SK-N-SH treated with all-trans-retinoic acid at 6 μM for 48 hours (cell line): Measurements from ENCODE around the gene MYH15.

ENCODE experiments used
- ATAC-seq: fragments of 200-7000 bp; cut with Tn5 transposase; 3 replicates; pipeline ENCODE4 v1.9.1; 2020; ENCODE audit warnings: mild to moderate bottlenecking, moderate library complexity
- ARNTL ChIP-seq: fragments of 450-650 bp; formaldehyde crosslinking; IDR thresholded peaks from 2 replicates; pipeline ENCODE4 v1.5.0; 2020; ENCODE audit warnings: low read depth, mild to moderate bottlenecking, moderate library complexity, borderline replicate concordance
- BACH2 ChIP-seq: fragments of 250-450 bp; sonication (Bioruptor Pico); IDR thresholded peaks from 2 replicates; pipeline ENCODE4 v1.9.0; 2021; ENCODE audit warnings: mild to moderate bottlenecking, borderline replicate concordance
- CSDC2 ChIP-seq: fragments of 250-450 bp; sonication (Bioruptor Pico); IDR thresholded peaks from 2 replicates; pipeline ENCODE4 v1.5.0; 2020; ENCODE audit warnings: mild to moderate bottlenecking, moderate library complexity
- ESRRG ChIP-seq: fragments of 250-450 bp; sonication (Bioruptor Pico); IDR thresholded peaks from 2 replicates; pipeline ENCODE4 v1.6.1; 2021; ENCODE audit warnings: mild to moderate bottlenecking
- GLIS3 ChIP-seq: fragments of 250-450 bp; sonication (Bioruptor Pico); IDR thresholded peaks from 2 replicates; pipeline ENCODE4 v1.5.0; 2020; ENCODE audit warnings: mild to moderate bottlenecking, moderate library complexity
- ISL1 ChIP-seq: fragments of 250-450 bp; sonication (Bioruptor Pico); IDR thresholded peaks from 2 replicates; pipeline ENCODE4 v2.1.2; 2022; ENCODE audit warnings: mild to moderate bottlenecking, moderate library complexity
- OSR1 ChIP-seq: fragments of 250-450 bp; sonication (Bioruptor Pico); IDR thresholded peaks from 2 replicates; pipeline ENCODE4 v1.8.0; 2022; ENCODE audit warnings: moderate library complexity, mild to moderate bottlenecking, inconsistent platforms
- RARB ChIP-seq: fragments of 250-450 bp; sonication (Bioruptor Pico); IDR thresholded peaks from 2 replicates; pipeline ENCODE4 v1.8.0; 2021; ENCODE audit warnings: mild to moderate bottlenecking, moderate library complexity
- SNAI2 ChIP-seq: fragments of 250-450 bp; sonication (Bioruptor Pico); IDR thresholded peaks from 2 replicates; pipeline ENCODE4 v1.5.0; 2020; ENCODE audit warnings: mild to moderate bottlenecking, moderate library complexity
- TCF4 ChIP-seq: fragments of 250-450 bp; sonication (Bioruptor Pico); IDR thresholded peaks from 2 replicates; pipeline ENCODE4 v1.8.0; 2021; ENCODE audit warnings: mild to moderate bottlenecking, moderate library complexity, borderline replicate concordance
- TOX ChIP-seq: fragments of 250-450 bp; sonication (Bioruptor Pico); IDR thresholded peaks from 2 replicates; pipeline ENCODE4 v1.8.0; 2021; ENCODE audit warnings: mild to moderate bottlenecking, moderate library complexity, borderline replicate concordance
- TSHZ2 ChIP-seq: fragments of 250-450 bp; sonication (Bioruptor Pico); IDR thresholded peaks from 2 replicates; pipeline ENCODE4 v1.5.0; 2020; ENCODE audit warnings: mild to moderate bottlenecking, moderate library complexity
- ZC3H10 ChIP-seq: fragments of 250-450 bp; sonication (Bioruptor Pico); IDR thresholded peaks from 2 replicates; pipeline ENCODE4 v1.5.1; 2021; ENCODE audit warnings: mild to moderate bottlenecking, moderate library complexity
- ZFP3 ChIP-seq: fragments of 250-450 bp; sonication (Bioruptor Pico); IDR thresholded peaks from 2 replicates; pipeline ENCODE4 v1.5.0; 2020; ENCODE audit warnings: mild to moderate bottlenecking, moderate library complexity
- ZFP30 ChIP-seq: fragments of 450-650 bp; formaldehyde crosslinking; IDR thresholded peaks from 2 replicates; pipeline ENCODE4 v1.5.0; 2022; ENCODE audit warnings: mild to moderate bottlenecking, moderate library complexity
- ZNF565 ChIP-seq: fragments of 450-650 bp; formaldehyde crosslinking; conservative IDR thresholded peaks from 2 replicates; pipeline ENCODE4 v1.5.0; 2020; ENCODE audit warnings: low read depth, mild to moderate bottlenecking, moderate library complexity
- ZNF70 ChIP-seq: fragments of 450-650 bp; formaldehyde crosslinking; IDR thresholded peaks from 2 replicates; pipeline ENCODE4 v1.5.0; 2020; ENCODE audit warnings: mild to moderate bottlenecking, moderate library complexity
- ZNF8 ChIP-seq: fragments of 450-650 bp; formaldehyde crosslinking; IDR thresholded peaks from 2 replicates; pipeline ENCODE4 v1.5.0; 2020; ENCODE audit warnings: mild to moderate bottlenecking, moderate library complexity
- TF ChIP-seq, protein P1 (sequence below): fragments of 250-450 bp; sonication (Bioruptor Pico); IDR thresholded peaks from 2 replicates; pipeline ENCODE4 v1.5.1; 2021; ENCODE audit warnings: mild to moderate bottlenecking, moderate library complexity
- TF ChIP-seq, protein P2 (sequence below): fragments of 250-450 bp; sonication (Bioruptor Pico); IDR thresholded peaks from 2 replicates; pipeline ENCODE4 v1.5.1; 2020; ENCODE audit warnings: low read depth, mild to moderate bottlenecking, moderate library complexity
- TF ChIP-seq, protein P3 (sequence below): fragments of 250-450 bp; sonication (Bioruptor Pico); IDR thresholded peaks from 2 replicates; pipeline ENCODE4 v1.8.0; 2020; ENCODE audit warnings: mild to moderate bottlenecking, moderate library complexity, borderline replicate concordance

The MYH15 gene

GRCh38 chr3:108341911-108342310, 168.5 kb downstream of the MYH15 start (continued):
- TF ChIP-seq, protein P1, sequence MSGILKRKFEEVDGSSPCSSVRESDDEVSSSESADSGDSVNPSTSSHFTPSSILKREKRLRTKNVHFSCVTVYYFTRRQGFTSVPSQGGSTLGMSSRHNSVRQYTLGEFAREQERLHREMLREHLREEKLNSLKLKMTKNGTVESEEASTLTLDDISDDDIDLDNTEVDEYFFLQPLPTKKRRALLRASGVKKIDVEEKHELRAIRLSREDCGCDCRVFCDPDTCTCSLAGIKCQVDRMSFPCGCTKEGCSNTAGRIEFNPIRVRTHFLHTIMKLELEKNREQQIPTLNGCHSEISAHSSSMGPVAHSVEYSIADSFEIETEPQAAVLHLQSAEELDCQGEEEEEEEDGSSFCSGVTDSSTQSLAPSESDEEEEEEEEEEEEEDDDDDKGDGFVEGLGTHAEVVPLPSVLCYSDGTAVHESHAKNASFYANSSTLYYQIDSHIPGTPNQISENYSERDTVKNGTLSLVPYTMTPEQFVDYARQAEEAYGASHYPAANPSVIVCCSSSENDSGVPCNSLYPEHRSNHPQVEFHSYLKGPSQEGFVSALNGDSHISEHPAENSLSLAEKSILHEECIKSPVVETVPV: no peak

DNA sequence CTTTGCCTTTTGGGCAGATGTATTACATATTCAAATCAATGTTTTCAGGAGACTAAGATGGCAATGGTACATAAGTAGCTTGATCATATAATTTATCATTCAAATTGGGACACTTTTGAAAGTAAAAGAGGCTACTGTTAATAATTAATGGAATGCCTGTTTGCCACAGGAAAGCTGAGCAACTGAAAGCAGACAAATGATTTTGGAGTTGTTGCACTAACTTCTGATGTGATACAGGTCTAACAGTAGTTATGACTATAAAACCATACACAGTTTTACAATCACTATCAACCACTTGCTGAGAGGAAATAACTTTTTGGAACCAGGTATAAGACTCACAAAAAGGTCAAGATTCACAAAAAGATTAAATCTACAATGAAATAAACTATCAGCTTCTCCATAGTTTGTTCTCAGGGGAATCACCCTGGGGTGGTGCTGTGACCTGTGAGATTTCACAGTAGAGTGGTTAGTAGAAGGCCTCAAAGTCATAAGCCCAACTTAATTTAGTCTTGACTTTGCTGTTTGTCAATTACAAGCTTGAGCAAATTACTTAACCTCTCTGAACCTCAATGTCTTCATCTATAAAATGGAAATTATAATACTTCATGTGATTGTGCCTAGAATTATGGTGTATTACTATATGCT, 171.4 kb downstream of the MYH15 start:
- ATAC-seq: no peak
- TF ChIP-seq, protein P2, sequence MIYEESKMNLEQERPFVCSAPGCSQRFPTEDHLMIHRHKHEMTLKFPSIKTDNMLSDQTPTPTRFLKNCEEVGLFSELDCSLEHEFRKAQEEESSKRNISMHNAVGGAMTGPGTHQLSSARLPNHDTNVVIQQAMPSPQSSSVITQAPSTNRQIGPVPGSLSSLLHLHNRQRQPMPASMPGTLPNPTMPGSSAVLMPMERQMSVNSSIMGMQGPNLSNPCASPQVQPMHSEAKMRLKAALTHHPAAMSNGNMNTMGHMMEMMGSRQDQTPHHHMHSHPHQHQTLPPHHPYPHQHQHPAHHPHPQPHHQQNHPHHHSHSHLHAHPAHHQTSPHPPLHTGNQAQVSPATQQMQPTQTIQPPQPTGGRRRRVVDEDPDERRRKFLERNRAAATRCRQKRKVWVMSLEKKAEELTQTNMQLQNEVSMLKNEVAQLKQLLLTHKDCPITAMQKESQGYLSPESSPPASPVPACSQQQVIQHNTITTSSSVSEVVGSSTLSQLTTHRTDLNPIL: no peak
- TF ChIP-seq ARNTL (CRISPR knock-in tag): no peak
- no peak for TF ChIP-seq OSR1
- no peak for TF ChIP-seq ISL1 (CRISPR knock-in tag)
- no peak for TF ChIP-seq RARB (CRISPR knock-in tag)
- no peak for TF ChIP-seq TOX
- no peak for TF ChIP-seq ZNF70 (CRISPR knock-in tag)
- no peak for TF ChIP-seq GLIS3 (CRISPR knock-in tag)
- TF ChIP-seq SNAI2 (CRISPR knock-in tag): no peak
- TF ChIP-seq ZNF8: no peak
- TF ChIP-seq TSHZ2 (CRISPR knock-in tag): no peak
- TF ChIP-seq CSDC2 (CRISPR knock-in tag): no peak
- TF ChIP-seq ZNF565: no peak
- no peak for TF ChIP-seq ESRRG (CRISPR knock-in tag)

- ATAC-seq: no peak
- no peak for TF ChIP-seq ESRRG (CRISPR knock-in tag)
- TF ChIP-seq ZNF8: no peak
- no peak for TF ChIP-seq ZC3H10 (CRISPR knock-in tag)
These were observed 175.7 kb downstream of the MYH15 start for GRCh38 chr3:108334701-108335100.

- ATAC-seq: no peak
These were observed 176.4 kb downstream of the MYH15 start for GRCh38 chr3:108333961-108334360.

More at GRCh38 chr3:108333961-108334360, 176.4 kb downstream of the MYH15 start:
- TF ChIP-seq, protein P2: no peak
- TF ChIP-seq TSHZ2 (CRISPR knock-in tag) (no peak), SNAI2 (CRISPR knock-in tag) (no peak), TCF4 (CRISPR knock-in tag) (no peak), ZNF70 (CRISPR knock-in tag) (no peak), ZFP30 (CRISPR knock-in tag) (no peak), ZFP3 (no peak), ESRRG (CRISPR knock-in tag) (no peak), ISL1 (CRISPR knock-in tag) (no peak), ZC3H10 (CRISPR knock-in tag) (no peak), BACH2 (no peak), CSDC2 (CRISPR knock-in tag) (no peak), ZNF8 (no peak), GLIS3 (CRISPR knock-in tag) (no peak)
- TF ChIP-seq, protein P3, sequence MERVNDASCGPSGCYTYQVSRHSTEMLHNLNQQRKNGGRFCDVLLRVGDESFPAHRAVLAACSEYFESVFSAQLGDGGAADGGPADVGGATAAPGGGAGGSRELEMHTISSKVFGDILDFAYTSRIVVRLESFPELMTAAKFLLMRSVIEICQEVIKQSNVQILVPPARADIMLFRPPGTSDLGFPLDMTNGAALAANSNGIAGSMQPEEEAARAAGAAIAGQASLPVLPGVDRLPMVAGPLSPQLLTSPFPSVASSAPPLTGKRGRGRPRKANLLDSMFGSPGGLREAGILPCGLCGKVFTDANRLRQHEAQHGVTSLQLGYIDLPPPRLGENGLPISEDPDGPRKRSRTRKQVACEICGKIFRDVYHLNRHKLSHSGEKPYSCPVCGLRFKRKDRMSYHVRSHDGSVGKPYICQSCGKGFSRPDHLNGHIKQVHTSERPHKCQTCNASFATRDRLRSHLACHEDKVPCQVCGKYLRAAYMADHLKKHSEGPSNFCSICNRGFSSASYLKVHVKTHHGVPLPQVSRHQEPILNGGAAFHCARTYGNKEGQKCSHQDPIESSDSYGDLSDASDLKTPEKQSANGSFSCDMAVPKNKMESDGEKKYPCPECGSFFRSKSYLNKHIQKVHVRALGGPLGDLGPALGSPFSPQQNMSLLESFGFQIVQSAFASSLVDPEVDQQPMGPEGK (CRISPR knock-in tag): no peak
